Stimulated activated CD4-positive, alpha-beta T cell treated with anti-CD3 and anti-CD28 coated beads, TNF-alpha, amount 100 ng/mL, for 24 hours (primary cell): Measurements from ENCODE around the gene IL1B.
"Not testable (repeated sequence)": the region's sequence is repeated elsewhere in the genome, so short reads cannot be mapped to it uniquely, and the experiment has no call there.

Experiments used
- DNase-seq, 3 experiments: peaks; one replicate each; pipeline ENCODE4 v3.0.0-alpha.2; 2020; ENCODE audit warnings: low read depth in 3 of 3

Gene IL1B

GRCh38 chr2:112850588-112850987 lies 14.0 kb upstream of the IL1B start:
- no peak for DNase-seq

- no peak for DNase-seq
Measured at GRCh38 chr2:112849956-112850355, 13.4 kb upstream of the IL1B start.

DNA sequence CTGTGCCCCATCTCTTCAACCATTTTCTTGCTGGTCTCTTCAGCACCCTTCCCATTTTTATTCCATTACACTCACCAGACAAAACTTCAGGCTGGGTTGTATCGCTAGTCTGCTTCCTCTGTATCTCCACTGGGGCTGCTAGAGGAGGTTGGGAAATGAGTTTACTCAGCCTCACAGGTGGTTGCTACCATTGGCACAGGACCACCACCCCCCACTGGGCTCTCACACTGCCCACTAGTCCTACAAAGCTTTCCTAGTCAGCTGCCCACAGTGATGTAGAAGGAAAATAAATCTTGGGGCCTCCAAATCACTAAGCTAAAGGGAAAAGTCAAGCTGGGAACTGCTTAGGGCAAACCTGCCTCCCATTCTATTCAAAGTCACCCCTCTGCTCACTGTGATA lies 12.3 kb upstream of the IL1B start:
- DNase-seq, result no peak

DNA sequence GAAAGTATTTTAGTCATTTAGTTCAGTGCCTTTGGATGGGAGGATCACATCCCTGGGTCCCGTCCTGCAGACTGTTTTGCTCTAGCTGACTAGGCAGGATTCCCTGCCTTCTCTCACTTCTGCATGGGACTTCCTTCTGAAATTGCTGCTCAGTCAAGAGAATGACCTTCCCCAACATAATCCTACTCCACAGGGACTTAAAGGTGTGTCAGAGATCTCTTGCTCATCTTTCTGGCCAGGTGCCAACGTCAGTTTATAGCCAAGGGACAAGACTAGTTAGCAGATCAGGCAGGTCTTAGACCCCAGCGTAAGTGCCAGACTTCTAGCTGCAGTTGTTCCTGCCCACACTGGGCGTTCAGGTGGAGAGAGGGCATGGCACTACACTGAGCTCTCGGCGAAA lies 9.5 kb upstream of the IL1B start:
- DNase-seq, result no peak

GRCh38 chr2:112843836-112844235 lies 7.3 kb upstream of the IL1B start:
- DNase-seq, result no peak

DNA sequence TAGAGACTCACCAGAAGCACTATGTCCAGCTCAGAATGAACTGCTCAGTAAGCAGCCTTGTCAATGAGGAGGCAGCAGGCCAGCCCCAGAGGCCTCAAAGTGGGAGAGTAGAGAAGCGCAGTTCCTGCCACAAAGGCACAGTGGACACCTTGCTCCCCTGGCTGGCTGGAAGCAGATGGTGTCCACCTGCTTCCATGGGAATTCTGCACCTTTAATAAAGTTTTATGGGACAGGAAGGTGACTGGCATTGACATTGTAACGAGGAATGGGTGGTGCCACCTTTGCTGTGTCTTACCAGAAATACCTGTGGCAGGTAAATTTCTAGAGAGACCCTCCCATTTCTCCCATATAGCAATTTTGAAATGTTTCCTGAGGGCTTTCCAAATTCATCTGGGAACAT lies 6.7 kb upstream of the IL1B start:
- DNase-seq, result no peak

DNA sequence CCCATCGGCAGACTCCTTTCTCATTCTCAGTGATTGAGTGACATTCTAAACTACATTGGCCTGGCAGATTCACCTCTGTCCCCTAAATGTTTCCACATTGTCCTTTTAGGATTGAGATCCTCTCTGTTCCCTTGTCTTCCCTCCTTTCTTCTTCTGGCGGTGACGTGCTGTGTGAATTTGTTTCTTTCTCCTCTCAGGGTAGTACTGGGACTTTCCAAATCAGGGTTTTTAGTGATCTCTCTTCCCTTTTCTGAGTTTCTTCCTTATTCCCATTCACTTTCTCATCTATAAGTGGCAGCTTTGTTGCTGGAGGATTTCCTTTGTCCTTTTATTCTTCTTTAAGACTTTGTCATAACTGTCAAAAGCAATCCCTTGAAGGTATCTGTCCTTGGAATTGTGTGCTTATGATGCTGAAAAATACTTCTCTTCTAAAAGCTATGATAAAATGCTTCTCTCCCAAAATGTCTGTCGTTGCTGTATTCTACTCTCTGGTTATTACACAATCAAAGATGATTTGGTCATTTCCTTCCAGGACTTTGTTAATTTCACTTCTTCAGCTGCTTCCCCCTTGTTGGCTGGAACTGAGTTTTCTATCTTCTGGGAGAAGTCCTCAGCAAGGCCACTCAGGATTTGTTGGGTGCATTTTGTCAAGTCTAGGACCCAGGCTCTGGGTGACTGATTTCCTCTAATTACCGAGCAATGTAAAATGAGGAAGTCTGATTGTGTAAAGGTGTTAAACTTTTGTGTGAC lies 4.9 kb upstream of the IL1B start:
- no peak for DNase-seq

GRCh38 chr2:112840068-112840445 lies 3.5 kb upstream of the IL1B start:
- no peak for DNase-seq

- DNase-seq, result no peak
Measured at GRCh38 chr2:112839407-112840067, 3.0 kb upstream of the IL1B start.

- no peak for DNase-seq
Measured at GRCh38 chr2:112836163-112836560, 417 bp downstream of the IL1B start.

DNA sequence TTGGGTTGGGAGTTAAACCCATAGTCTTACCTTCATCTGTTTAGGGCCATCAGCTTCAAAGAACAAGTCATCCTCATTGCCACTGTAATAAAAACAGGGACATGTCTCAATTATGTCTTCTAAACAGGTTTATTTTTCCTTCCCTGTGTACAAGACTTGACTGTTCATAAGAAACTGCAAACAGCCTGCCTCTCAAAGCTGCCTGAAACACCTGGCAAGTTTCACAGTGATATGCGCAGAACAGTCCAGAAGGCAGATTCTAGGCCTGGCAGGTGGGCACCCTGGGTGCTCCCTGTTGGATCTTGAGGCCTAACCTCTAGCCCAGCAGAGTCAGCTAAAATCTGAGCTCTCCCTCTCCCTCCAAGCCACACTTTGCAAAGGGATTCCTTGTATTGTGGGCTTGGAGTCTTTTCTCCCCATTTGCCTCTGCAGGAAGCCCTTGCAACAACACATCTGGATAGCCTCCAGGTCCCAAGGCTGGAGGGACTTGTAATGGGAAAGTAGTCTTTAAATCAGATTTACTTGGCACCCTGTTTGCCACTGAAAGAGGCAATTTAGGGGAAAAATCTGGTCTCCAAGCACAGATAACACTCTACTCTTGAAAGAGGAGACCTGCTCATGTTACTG lies 930 bp downstream of the IL1B start:
- DNase-seq, result no peak

DNA sequence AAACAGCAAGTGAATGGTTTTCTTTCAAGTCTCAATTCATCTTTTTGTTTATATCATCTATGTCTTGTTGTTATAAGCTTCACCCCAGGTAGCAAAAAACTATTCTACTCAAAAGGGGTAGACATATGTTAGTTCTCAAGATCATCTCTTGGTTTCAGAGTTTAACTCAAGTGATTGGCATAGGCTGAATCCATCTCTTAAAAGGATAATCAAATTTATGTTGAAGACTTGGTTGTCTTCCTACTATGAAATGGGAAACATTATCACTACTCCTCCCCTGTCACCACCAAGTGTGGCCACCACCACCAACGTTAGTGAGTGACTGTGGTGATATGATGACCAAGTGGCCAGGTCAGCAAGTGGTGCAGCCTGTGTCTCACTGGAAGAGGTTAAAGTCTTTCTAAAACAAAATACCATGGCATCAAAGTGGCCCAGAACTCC lies 1.5 kb downstream of the IL1B start:
- DNase-seq, result no peak

DNA sequence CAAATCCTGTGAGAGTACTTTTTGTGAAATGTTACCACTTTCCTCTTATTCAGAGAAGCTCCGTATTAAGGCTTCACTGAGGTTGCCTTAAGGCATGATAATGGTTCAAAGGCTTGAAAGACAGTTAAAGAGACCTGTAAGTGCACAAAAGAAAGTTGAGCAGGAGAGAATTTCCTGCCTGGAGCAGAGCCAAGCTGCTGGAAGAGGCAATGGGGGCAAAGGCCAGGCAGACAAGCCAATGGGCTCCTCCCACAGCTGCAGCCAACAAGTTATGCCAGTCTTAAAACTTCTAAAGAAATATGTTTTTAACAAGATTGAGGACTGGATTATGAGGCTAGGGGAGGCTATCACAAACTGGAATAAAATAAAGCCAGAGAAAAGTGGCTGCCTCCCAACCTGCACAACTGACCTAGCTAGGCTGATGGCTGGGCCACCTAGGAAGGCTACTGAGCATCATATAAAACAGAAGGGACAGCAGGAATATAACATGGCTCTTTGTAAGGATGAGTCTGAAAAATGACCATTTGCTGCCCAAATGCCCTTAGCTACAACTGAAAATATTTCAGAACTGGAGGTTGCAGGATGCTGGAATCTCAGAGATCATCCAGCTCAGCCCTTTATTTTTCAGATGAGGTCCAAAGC lies 2.1 kb downstream of the IL1B start:
- no peak for DNase-seq

GRCh38 chr2:112833976-112834375 lies 2.6 kb downstream of the IL1B start:
- no peak for DNase-seq

GRCh38 chr2:112833639-112833931 lies 3.0 kb downstream of the IL1B start:
- not testable (repeated sequence) for DNase-seq

- DNase-seq, result no peak
Measured at GRCh38 chr2:112832841-112833638, 3.5 kb downstream of the IL1B start.

- DNase-seq, result no peak
Measured at GRCh38 chr2:112831946-112832840, 4.4 kb downstream of the IL1B start.

DNA sequence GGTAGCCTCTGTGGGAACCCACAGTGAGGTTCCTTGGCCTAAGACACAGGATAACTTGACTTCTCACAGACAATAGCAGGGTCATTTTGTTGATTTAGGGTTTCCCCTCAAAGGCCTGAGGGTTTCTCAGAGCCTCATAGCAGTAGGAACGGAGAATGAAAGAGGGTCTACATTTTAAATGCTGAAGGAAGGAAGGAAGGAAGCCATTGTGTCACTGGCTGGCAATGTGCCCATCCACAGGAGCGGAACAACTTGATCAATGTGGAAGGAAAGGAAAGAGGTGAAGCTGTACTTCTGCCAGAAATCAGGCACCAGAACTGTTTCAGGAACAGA lies 5.1 kb downstream of the IL1B start:
- no peak for DNase-seq

DNA sequence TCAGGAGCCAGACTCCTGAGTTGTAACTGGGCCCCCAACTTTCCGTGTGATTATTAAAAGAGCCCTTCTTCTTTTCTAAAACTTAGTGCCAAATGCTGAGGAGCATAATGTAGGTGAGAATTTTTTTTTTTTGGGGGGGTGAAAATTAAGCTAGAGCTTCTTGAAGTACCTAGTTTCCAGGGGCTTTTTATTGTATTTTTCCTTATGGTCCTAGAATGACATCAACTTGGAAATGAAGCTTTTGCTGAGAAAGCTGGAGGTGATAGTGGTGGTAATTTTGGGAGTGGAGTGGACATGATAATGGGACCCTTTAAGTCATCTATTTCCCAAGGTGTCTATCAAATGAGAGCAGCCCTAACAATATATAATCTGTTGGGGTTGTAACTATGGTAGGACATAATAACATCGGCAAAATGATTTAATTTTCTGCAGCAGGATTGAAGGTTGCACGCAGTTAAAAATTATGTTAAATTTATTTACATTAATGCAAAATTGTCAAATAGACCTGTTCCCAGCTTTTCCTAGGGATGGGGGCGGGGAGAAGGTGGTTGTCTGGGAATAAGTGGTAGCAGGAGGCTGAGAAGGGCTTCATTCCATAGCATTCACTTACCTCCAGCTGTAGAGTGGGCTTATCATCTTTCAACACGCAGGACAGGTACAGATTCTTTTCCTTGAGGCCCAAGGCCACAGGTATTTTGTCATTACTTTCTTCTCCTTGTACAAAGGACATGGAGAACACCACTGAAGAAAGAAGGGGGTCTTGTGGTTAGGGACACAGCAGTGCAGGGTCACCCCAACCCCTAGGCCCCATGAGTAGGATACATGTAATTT lies 5.7 kb downstream of the IL1B start:
- DNase-seq, result no peak

GRCh38 chr2:112829961-112830681 lies 6.5 kb downstream of the IL1B start:
- DNase-seq, result no peak
